GM19452 (cell line): ENCODE results near the gene MAB21L4.

ENCODE experiments used
- ATAC-seq: cut with Tn5 transposase; IDR thresholded peaks from one replicate; pipeline ENCODE4 v1.9.1; 2021; ENCODE audit not compliant: unreplicated experiment

The MAB21L4 gene

DNA sequence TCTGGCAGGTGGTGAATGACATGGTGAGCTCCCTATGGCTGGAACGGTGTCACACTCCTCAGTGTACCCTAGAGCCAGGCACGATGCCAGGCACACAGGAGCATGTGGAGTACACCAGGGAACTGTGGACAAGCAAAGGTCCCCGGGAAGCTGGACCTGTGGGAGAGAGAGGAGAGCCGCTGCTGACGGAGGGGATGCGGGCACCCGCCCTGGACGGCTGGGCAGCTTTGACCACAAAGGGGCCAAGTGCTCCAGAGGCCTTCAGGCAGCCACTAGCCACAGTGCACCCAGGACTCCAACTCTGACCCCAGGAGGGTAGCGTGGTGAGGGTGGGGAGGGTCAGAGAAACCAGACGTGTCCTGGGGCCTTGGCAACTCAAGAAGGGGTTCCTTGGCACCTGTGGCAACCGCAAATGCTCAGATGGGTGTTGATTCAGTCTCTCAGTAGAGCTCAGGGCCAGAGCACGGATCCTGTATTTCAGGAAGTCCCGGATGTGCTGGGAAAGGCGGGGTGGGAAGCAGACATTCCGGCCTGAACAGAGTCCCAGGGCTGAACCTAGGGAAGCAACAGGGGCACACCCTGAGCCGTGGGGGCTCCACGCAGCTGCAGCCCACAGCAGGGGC is 2.3 kb upstream of the MAB21L4 start:
- ATAC-seq: no peak

DNA sequence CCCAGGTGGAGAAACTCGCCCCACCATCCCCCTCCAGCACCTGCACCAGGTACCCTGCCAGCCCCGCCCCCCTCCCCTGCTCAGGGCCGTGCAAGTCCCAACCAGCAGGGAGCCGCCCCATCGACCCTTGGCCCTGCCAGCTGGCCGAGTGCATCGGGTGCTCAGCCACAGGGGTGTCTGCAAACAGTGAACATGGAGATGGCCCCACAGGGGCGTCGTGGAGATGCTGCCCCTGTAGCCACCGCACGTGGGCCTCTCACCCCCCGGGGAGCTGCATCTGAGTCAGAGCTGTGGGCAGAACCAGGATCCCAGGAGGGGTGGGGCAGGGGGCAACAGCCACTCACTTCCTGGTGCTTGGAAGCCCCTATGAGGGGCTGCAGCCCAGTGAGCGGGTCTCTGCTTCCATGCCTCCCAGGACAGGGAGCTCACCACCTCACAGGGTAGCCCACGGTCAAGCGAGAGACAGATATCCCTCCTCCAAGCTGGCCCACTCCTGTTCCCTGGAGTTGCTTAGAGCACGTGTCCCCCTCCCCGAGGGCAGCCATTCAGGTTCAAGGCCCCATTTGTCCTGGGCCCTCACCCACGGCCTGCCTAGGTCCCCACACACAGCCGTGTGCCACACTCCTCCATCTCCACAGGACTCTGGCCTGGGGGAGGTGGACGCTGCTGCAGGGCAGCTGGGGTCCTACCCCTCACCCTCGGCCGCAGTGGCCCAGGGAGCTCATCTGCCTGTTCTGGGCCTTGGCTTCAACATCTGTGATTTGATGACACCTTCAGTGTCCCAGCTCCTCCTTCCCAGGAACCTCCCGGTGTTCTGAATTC is 1.1 kb upstream of the MAB21L4 start:
- ATAC-seq: no peak

DNA sequence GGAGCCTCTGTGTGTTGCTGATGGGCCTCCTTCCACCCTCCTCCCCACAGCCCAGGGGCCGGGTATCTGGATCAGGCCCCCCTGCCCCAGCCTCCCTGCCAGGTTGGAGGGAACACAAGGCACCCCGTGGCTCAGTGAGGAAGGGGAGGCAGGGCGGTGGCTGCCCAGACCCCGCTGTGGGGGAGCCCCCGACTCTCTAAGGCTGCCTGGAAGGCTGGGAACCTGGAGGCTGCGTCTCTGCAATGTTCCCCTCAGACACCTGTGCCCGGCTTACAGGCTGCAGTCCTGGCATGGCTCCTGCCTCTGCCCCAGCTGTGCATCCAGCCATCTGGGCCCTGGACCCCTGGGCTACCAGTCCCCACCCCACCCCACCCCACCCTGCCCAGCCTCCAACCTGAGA is 438 bp upstream of the MAB21L4 start:
- ATAC-seq: no peak

DNA sequence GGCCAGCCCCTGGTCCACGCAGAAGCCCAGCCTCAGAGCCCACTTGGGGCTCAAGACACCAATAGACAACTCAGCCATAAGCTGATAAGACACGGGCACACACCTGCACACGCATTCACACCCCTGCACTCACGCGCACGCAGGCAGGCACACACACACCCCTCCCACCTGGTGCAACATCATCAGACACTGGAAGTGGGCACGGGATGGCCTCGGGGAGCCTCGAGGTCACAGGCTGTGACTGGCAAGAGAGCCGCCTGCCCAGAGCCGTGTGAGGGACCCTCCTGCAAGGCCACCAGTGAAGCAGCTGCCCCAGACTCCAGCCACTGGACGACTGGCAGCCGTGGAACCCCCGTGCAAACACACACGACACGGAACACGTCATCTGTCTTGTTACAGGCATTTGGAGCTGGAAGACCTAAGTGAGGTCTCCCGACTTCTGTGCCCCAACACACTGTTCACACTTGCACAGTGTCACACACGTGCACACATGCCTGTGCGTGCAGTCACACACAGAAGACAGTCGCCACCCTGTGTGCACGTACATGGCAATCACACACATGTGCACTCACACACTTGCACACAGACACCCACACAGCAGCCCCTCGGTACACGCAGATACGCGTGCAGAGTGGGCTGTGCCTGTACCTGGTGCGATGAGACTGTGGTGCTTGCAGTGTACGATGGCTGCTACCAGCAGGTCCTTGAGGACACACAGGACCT is 959 bp downstream of the MAB21L4 start:
- ATAC-seq: no peak

DNA sequence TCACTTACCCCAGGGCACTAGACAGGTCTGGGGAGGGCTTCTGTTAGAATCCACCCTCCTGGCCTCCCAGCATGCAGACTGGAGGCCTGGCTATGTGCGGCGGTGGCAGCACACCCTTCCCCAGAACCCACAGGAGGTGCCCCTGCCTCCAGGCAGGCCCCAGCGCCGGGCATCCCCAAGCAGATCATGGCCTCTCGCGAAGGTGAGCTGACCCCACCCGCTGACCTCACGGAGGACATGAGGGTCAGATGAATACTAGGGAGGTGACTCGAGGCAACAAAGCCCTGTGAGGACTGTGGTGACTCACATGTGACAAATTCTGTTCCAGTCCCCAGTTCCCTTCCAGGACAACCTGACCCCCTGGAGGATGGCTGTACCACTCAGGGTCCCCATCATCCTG is 1.9 kb downstream of the MAB21L4 start:
- ATAC-seq: no peak

DNA sequence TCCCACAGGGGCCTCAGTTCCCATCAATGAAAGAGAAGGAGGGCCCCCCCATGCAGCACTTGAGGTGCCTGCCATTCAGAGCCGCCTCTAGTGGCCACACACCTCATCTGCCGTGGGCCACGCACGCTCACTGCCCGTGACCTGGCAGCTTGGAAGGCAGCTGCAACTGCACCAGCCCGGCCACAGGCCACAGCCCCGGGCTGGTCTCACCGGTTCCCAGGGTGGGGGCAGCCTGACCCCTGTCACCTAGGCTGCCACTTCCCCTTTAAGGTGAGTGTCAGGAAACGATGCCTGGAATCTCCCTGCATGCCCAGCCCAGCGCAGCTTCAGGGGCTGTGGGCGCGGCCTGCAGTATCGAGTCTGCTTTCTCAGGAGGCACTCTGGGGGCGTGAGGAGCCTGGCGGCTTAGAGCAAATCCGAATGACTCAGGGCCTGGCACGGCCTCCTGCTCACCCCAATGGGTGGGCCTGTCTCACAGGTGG is 2.6 kb downstream of the MAB21L4 start:
- no peak for ATAC-seq

DNA sequence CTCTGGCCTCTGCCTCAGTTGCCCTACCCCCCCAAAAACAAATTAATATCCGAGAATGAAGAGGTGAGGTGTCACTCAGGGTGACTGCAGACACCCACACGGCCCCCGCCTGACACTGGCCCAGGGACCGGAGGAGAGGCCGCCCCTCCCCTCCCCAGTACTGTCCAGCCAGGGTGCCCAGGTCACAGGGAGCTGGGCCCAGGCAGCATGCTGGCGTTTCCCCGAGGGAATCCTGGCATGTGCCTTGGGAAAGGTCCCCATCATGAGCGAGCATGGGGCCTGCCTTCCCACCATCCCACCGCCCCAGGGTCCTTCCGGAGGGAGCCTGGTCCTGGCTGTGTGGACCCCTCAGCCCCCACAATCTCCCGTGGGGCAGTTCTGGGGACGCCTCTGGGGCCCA is 3.0 kb downstream of the MAB21L4 start:
- no peak for ATAC-seq

DNA sequence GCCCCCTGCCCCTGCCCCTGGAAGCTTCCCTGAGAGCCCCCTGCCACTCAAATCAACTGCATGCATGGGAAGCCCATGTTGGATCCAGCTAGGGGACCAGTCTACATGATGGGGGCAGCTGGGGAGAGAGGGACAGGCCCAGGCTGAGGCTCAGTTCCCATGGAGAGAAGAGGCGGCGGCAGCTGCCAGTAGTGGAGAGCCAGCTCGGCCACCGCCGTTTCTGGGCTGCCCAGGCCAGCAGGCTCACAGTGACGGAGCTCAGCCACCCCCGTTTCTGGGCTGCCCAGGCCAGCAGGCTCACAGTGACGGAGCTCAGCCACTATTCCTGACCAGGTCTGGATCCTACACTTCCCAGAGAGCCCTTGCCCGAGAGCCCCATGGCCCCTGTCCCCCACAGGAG is 3.6 kb downstream of the MAB21L4 start:
- no peak for ATAC-seq

DNA sequence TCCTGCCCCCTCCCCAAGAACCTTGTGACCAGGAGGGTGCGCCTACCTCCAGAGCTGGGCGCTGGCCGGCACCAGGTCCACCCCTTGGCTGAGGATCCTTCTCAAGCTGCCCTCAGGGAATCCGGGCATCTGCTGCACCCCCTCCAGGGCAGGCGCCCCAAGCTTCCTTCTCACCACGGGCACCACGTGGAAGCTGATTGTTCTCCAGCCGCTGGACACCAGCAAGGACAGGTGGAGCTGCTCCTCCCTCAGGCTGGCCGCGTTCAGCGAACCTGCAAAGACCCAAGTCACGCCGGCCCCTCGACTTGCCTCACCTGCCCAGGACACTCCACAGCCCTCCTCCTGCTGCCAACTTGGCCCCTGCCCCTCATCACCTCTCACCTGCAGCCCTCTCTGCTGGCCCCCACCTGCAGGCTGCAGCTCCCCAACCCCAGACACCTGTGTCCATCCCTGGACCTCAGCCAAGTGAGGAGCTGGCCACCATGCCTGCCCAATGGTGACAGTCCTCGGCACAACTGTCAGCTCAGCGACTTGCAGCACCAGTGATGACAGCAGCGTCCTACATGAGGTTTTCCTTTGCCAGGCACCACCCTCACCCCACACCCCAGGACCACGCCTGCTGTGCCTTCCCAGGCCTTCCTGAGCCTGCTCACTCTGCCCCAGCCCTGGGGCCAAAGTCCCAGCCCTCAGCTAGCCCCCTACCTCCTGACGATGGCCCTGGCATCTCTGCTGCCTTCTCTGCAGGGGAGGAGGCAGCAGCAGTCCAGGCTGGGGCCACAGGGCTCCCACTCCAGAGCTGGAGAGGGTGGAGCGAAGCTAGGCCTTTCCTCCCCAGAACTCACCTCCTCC is 4.2 kb downstream of the MAB21L4 start:
- ATAC-seq: no peak

DNA sequence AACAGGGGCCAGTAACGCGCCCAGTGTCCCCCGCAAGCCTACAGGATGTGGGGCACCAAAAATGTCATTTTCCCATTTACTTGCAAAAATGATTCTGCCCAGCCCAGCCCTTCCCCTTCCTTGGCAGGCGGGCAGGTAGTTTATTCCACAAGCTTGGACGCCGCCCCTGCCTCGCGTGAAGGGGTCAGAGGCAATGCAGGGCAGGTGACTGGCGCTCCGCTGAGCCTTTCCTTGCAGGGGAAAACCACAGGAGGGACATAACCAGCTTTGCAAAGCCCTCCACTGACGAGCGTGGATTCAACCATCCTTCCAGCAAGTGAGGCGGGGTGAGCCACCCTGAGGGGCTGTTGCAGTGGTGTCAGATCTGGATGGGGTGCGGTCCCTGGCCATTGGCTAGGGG is 5.3 kb downstream of the MAB21L4 start:
- ATAC-seq: no peak

DNA sequence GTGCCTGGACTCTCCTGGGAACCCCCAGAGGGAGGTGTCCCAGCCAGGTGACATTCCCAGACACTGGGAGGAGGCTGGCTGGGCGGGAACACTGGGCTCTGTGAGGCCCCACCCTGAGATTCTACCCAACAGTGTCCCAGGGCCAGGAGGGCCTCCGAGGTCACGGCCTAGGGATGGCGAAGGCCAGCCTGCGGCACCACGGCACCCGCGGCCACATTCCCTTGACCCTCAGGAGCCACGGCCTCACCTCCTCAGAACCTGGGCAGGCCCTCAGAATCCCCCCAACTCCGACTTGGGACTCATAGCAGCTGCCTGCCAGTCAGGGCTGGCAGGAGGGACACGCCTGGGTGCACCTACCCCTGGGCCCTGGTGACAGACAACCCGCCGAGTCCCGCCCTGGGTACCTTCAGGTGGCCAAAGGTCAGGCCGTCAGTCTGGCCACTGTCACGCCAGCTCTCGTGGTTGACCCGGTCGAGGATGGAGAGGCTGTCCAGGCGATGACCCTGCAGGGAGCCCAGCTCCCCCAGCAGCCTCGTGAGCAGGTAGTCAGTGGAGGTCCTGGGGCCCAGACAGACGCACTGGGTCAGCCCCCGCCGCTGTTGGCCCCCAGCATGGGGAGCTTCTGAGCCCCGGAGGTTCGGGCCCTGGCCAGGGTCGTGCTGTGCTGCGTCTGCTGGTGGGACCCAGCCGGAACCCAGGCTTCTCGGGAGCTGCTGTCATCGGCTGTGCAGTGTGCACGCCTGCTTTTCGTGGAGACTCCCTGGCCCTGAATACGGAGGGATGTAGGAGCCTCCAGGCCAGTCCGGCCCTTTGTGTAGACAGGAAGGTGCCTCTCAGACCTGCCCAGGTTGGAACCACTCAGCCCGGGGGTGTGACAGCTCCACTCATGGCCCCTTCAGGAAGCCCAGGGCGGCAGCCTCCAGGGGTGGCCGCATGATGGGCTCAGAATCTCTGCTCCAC is 6.1 kb downstream of the MAB21L4 start:
- no peak for ATAC-seq

DNA sequence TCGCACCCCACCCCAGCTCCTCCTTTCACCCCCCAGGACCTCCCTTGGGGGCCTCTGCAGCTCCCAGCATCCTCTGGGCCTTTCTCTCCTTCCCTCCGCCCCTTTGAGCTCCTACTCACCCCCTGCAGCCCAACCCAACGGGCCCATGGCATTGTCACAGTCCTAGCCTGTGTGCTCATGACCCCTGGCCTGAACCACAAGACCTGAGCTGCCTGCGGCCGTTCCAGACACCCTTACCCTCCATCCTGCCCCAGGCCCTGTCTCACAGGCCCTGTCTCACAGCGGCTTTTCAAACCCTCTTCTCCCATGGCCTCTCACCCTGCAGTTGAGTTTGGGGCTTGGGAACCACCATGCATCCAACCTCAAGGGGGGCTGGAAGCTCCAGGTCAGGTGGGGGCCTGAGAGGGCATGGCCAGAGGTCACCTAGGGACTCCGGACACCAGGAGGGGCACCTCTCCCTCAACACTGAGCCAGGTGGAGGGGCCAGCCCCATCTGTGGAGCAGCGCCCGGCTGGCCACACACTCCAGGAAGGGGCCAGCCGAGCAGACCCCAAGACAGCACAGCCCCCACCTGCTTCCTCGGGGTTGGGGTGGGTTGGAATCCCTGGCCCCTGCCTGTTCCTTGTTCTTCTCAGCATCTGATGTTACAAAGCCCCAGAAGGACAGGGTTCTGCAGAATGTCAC is 6.9 kb downstream of the MAB21L4 start:
- ATAC-seq: no peak

DNA sequence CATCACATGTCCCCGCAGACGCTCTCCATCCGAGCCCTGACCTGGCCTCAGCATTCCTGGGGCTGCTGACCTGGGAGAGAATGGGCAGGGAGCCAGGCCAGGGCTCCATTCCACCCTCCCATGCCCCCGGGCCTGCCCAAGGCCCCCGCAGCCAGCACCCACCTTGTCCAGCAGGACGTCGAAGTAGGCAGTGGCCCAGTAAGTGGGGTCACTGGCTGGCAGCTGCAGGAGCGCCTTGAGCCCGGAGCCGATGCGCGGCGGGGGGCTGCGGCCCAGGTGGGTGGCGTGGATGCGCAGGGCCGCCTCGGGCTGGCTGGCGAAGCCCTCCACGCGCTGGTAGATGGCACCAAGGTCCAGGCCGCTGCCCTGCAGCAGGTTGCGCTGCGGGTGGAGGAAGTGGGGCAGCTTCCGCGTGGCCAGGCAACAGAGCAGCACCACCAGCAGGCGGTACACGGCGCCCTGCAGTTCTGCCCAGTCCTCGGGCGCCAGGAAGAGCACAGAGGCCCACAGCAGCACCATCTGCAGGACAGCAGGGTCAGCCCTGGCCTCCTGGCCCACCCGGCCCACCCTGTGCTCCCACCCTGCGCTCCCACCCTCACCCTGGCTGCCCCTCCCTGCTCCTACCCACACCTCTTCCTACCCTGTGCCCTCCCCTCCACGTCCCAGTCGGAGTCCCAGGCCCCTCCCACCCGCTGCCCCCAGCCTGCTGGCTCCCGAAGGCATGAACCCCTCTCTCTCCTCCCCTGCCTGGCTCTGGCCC is 7.6 kb downstream of the MAB21L4 start:
- no peak for ATAC-seq

DNA sequence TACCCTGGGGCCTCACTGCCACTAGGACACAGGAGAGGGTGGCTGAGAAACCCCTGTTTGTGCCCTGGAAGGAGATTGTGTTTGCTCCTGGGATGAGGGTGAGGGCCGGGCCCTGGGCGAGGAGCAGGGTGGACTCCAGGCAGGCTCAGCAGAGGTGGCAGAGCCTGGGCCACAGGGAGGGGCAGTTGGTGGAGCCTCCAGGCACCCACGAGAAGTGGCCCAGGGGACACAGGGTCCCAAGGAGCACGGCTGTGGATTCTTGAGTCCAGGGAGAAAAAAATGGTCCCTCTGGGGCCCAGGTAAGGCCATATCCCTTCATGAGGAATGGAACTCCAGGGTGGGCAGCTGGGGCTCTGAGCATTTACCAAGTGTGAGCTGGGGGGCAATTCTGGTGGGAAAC is 8.3 kb downstream of the MAB21L4 start:
- ATAC-seq: no peak

DNA sequence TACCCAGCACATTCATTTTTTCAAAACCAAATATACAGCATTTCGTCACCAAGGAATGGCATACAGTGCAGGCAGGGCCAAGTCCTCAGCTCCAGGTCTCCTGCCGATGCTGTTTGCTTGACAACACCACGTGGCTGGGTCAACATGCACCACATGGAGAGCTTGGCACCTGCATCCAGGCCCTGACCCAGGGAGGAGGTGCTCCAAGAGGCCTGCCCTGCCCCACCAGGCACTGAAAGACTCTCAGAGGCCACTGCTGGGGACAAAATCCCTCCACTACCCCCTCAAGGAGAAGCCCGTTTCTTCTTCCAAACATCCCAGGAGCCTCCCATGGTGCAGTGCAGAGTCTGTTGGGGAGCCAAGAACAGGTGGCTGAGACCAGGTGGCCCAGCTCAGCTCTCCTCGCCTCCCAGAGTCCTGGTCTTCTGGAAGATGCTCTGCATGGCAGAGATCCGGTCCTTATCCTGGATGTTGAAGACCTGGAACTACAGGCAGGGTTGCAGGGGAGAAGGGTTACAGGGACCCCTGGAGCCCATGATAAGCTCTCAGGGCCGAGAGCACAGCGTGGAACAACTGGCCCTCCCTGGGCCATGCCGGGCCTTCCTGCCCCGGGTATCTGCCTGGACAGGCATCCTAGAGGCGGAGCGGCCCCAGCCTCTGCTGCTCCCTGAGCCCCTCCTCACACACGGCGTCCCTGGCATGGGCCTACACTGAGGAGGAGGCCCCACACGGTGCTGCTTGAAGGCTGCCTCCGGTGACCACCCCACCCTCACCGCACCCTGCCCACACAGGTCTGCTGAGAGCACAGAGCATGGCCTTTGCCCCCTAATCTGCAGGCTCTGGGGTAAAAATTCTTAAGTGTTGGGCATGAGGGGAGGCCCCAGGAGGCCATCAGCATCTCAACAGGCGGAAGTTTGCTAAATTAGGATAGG is 9.0 kb downstream of the MAB21L4 start:
- ATAC-seq: no peak

DNA sequence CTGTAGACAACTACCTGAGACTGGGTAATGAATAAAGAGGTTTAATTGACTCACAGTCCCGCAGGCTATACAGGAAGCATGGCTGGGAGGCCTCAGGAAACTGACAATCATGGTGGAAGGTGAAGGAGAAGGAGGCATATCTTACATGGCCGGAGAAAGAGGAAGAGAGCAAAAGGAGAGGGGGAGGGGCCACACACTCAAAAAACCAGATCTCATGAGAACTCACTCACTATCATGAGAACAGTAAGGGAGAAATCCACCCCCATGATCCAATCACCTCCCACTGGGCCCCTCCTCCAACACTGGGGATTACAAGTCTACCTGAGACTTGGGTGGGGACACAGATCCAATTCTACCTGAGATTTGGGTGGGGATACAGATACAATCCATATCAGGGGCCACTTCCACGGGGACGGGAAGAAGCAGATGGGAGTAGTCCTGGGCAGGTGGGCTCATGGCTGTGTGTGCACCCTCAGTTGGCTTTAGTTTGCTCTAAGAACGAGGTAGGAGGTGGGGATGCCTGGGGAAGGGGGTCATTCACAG is 9.9 kb downstream of the MAB21L4 start:
- ATAC-seq: no peak

DNA sequence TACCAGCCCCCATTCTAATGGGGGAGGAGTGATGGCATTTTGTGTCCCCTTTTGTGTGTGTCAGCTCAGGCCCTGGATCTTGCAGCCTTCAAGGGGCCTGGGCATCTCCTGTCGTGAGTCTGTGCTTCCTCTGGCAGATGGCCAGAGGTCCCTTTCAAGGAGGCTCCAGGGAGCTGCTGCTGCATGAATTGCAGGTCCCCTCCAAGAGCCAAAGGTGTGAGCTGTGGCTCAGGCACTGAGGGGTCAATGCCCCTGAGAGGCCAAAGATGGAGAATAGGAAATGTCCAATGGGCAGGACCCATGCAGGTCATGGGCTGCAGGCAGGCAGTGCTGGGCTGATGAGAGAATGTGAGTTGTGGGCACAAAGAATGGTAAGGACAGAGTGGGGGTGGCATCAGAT is 10.4 kb downstream of the MAB21L4 start:
- ATAC-seq: no peak
